NOMO-1 treated with DMSO at 0.1 percent for 48 hours (cell line): ENCODE data around the gene ATP2B3.
"Not testable (repeated sequence)": the region's sequence is repeated elsewhere in the genome, so short reads cannot be mapped to it uniquely, and the experiment has no call there.

ENCODE experiments used
- DNase-seq: peaks from one replicate; lab custom pipeline; 2025; ENCODE audit not compliant: unreplicated experiment; lab: John Stamatoyannopoulos, UW

ATP2B3 gene

DNA sequence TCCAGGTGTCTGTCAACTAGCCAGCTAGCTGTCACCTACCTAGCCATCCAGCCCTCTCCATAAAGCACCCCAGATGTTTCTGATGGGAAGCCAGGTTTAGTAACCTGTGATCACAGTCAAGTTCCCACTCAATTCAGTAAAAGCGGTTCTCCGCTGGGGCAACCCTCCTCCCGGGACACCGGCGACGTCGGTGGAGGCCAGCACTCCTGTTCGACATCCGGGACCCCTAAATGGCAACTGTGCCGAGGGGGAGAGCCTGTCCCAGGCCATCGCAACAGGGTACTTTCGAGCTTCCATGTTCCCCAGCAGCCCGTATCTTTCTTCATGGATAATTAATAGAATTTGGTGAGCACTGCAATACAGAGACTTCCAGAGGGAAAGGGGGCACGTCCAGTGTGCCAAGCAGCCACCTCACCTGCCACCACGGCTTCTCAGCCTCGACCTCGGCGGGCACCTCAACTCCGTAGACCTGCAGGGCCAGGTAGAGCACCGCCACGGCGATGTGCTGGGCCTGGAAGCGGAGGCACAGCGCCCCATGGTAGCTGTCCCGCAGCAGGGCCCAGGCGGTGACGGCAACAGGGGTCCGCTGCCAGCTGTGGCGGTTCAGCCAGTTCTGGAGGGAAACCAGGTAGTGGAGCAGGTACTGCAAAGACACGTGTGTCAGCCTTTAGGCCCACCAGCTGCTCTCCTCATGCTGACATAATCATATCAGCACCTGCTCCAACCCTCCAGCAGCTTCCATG, 74.8 kb downstream of the ATP2B3 start:
- no peak for DNase-seq

DNA sequence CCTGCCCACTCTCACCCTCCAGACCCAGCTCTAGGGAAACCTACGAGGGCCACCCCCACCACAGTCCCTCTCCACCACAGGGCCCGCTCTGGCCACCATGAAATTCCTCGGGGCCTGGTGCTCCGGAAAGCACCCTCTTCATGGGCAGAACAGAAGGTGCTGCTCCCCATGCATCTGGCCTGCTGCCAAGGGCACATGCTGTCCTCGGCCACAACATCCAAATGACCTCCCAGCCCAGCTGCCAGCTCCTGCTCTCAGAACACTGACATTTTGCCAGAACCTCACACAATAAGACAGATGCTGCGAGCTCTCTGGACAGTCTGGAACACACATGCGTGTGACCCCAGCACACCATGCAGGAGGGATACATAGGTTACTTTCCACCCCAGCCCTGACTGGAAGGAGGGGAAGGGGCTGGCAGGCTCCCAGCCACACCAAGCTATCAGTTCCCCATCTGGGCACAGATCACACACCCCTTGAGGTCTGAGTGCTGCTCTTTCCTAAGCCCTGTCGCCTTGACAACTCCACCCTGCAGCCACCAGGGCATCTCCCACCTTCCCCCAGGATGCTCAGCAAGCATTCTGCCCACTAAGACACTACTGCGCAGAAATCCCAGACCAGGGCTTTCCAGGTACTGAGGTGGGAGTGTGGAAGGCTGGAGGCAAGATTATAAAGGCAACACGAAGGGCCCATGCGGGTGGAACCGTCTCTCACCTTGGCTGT, 75.7 kb downstream of the ATP2B3 start:
- no peak for DNase-seq

DNA sequence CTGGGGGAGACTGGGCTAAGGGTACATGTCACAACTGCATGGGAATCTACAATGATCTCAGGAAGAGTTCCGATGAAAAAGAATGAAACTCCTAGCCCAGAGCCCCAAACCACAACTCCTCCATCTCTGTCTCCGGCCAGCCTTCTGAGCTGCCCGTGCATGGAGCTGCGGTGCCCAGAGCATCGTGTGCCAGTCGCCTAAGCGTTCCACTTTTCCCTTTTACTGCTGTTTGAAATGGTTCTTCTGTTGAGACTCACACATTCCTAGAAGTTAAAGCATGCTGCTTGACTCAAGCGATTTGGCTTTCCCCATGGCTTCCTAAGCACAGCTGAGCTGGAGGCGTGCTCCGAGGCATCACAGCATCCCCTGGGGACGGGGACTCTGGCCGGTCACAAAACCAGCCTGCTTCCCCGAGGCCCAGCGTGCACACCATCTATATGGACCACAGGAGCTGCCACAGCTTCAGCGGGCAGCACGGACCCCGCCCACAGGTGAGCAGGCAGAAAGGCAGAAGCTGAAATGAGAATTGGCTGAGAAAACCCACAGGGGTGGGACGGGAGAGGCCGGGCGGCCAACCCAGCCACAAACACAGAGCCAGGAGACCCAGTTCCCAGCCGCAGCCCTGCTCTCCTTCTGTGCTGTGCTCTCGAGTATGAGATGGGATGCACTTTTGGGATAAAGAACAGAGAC, 76.5 kb downstream of the ATP2B3 start:
- DNase-seq, result no peak

DNA sequence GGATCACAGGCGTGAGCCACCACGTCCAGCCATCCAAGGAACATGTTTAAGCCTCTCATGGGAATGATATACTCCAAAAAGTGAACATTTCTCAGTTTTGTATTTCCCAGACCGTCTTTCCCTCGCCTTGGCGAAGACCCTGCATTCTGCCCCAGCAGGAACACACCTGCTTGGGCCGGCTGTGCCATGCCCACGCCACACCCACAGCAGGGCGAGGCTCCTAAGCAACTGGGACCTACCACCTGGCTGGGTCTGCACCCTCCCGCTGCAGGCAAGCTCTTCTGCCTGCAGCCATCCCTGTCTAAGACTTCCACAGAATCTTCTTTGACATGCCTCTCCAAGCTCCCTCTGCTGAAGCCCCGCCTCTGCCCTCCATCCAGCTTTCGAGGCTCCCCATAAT, 77.9 kb downstream of the ATP2B3 start:
- no peak for DNase-seq

DNA sequence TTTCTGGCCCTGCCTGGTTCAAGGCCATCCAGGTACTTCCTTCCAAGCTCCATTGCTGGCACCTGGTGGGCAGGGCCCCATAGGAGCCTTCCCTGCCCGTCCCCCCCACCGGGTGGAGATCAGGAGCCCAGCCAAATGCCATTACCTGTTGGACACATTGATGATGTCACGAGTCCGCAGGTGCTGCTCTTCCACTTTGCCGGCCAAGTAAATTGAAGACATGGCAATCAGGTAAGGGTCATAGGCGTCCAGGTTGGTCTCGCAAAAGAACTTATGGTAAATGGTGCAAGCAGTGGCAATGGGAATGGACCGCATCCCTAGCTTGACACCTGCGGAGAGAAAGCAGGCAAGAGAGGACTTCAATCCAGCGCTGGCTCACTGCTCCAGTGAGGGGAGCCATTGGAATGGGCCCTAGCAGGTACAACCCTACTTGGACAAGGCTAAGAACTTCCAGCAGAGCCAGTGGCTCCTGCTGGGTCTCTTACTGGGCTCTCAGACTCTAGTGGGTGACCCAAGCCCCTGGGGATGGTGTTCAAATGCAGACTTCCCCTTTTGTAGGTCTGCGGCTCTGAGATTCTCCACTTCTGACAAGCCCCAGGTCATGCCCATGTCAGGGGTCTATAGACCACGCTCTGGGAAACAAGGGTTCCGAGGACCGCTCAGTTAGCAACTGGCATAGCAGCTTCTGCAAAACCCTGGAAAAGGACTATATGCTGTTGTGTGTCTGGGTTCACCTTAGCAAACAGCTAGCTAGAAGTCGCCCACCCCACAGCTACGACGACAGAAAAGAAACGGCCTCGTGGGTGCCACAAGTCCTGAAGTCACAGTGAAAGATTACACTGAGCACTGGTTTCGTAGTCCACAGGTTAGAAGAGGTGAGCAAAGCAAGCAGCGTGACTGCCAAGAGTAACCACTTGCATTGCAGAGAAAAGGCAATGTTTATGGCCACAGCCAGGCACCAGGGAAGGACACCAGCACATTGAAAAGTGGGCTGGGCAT, 78.7 kb downstream of the ATP2B3 start:
- DNase-seq, result no peak

DNA sequence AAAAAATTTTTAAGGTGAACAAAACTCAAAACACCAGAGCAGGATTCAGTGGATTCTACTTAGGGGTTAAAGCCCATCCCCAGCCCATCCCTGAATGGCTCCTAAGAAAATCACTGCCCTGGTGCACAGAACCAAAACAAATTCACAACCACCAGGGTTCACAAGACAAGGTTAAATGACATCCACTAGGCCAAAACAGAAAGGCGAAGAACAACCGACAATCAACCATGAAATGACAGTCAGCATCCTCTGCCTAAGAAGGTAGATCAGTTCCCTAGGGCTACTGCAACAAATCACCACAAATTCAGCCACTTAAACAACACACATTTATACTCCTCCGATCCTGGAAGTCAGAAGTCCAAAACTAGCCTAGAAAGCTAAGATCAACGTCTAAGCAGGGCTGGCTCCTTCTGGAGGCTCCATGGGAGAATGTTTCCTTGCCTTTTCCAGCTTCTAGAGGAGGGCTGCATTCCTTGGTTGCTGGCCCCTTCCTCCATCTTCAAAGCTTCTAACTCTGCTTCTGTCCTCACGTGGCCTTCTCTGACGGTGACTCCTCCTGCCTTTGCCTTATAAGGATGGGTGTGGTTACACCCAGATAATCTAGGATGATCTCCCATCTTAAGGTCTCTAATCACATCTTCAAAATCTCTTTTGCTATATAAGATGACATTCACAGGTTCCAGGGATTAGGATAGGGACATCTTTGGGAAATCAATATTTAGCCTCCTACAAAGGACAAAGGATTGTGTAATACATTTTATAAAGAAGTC, 79.7 kb downstream of the ATP2B3 start:
- DNase-seq, result no peak

DNA sequence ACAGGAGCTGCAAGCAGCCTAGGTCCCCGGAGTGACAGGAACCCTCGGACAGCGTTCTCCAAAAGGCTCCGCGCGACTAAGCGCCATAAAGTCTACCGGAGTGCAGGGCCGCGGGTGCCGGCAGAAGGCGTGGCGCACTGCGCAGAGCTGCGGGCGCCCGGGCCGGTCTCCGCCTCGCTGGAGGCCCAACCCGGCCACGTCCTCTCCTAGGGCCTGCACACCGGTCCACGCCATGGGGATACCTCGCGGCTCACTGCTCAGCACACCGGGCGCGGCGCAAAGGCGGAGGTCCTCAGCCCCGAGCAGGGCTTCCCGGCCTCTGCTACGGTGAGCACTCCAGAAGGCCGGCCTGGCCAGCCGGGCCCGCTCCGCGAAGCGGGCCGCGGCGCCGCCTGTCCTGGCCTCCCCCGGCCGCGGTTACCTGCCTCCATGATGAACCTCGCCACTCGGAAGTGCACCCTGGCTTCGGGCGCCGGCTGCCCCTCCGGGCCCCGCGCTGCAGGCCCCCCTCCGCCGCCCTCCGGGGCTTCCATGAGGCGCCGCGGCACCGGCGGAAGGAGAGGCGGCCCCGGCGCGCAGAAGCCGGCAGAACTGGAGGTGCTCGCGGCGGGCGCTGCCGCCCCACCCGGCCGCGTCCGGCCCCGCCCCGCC, 81.2 kb downstream of the ATP2B3 start, which contains the start of gene CCNQ:
CCNQ (minus strand) TSS at position 599 of the 651 bp plus-strand sequence; CDS start at position 533, 66 bp downstream.
- peak; percentile 49 for DNase-seq

DNA sequence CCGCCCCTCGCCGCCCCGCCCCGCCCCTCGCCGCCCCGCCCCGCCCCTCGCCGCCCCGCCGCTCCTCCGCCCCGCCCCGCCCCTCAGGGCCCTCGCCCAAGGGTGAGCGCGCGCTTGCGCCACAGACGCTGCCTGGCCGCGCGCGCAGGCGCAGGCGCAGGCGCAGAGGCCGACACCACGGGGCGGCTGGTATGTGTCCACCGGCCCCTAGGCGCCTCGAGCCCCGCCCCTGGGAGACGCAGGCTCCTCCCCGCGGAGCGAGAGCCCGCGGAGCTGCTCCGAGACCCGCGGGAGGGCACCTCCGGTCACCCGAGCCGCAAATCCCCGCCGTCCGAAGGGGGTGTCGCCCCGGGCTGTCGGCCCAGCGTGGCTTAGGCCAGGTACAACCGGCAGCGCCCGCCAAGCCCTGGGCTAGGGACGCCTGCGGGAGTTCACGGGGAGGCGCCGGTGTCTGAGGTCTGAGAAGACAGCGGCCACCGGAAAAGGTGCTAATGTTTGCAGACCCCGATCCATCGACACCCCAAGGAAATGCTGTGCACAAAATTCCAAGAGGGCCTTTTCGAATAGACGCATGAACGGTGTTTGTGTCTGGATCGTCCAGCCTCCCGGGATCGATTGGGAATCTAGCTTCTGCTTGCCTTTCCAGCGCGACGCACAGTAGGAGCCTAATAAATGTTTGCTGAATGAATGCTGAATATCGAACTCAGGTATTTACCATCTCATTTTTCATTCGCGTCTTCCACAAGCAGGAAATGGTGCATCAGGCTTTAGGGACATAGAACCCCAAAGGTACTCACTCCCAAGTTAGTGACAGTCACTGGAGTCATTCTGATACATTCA, 82.0 kb downstream of the ATP2B3 start:
- peak; percentile 62 for DNase-seq

DNA sequence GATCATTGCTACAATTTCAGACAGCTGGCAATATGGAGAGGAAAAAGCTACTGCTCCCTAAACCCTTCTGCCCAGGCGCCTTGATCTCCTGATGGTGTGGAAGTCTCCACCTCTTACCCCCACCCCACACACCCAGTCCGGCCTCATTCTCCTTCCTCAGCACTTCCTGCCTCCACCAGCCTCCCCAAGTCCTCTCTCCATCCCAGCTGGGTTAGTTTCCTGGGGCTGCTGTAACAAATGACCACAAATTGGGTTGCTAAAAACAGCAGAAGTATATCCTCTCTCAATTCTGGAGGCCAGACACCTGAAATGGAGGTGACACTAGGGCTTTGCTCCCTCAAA, 82.6 kb downstream of the ATP2B3 start:
- peak; percentile 2 for DNase-seq

DNA sequence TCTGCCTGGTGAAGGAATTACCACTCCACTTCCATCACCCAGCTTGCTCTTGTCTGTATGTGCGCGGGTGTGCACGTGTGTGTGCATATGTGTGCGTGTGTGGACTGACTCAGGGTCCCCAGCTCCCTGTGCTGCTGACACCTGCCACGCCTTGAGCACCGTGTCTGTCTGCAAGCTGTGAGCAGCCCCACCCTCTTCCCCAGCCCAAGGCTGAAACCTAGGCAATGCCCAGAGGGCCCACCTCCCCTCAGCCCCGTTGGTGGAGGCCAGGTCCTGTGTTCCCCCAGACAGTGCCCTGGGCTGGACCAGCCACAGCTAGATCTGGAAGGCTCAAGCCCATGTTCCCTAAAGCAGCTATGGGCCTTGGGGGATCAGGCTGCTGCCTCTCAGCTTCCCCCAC, 83.5 kb downstream of the ATP2B3 start:
- no peak for DNase-seq

DNA sequence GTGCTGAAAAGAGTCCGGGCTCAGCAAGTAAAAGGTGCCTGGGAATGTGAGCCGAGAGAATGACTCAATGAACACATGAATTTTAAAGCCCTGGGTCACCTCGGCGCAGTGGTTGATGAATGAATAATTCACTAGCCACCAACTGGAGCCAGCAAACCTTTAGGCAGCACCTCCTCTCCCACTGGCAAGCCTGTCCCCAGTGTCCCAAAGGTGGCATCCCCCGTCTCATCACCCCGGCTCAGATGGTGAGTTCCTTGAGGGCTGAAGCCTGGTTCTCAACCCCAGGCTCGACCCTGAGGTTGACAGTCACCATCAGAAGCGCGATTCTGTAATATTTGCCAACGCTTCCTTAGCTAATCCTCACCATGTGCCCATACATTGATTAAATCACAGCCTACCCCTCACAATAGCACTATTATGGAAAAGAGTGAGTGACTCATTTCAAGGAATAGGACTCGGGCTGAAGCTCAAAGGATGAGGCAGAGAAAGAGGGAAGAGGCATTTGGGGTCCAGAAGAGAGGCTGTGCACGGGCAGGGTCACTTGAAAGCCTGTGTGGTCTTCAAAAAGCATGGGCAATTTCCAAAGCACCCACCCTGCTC, 84.2 kb downstream of the ATP2B3 start:
- DNase-seq, result no peak

DNA sequence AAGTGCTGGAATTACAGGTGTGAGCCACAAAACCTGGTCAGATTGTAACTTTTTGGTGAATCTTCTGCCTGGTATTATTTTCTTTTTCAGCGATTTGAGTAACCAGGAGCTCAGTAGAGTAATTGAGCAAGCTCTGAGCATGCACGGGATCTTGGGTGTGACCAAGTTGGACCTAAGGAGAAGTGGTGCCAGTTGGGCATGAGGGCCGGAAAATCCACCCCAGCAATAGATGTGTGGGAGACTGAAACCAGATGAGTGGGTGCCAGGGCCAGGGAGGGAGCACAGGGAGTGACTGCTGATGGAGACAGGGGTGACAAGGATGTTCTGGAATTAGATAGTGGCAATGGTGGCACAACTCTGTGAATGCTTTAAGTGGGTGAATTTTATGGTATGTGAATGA, 85.2 kb downstream of the ATP2B3 start:
- DNase-seq, result no peak

DNA sequence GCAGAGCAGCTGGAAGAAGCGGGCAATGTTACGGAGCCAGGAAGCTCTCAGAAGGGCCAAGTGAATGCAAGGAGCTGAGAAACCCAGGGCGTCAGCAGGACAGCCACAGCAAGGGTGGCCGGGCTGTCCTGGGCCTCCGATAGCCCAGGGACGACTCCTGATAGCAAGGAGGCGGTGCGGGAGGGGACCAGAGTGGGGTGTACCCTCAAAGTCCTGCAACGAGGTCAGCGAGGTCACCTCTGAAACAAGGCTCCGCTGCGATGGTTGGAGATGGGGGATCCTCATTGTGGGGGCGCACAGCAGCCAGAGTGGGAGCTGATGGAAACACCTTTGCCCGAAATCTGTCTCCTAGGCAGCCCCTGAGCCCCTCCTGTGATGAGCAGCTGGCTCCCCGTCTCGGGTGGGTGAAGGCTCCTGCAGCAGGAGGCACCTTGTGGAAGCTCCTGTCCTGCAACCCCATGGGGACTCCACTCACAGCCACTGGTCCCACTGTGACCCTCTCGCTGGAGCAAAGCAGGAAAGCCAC, 85.8 kb downstream of the ATP2B3 start:
- DNase-seq, result no peak

DNA sequence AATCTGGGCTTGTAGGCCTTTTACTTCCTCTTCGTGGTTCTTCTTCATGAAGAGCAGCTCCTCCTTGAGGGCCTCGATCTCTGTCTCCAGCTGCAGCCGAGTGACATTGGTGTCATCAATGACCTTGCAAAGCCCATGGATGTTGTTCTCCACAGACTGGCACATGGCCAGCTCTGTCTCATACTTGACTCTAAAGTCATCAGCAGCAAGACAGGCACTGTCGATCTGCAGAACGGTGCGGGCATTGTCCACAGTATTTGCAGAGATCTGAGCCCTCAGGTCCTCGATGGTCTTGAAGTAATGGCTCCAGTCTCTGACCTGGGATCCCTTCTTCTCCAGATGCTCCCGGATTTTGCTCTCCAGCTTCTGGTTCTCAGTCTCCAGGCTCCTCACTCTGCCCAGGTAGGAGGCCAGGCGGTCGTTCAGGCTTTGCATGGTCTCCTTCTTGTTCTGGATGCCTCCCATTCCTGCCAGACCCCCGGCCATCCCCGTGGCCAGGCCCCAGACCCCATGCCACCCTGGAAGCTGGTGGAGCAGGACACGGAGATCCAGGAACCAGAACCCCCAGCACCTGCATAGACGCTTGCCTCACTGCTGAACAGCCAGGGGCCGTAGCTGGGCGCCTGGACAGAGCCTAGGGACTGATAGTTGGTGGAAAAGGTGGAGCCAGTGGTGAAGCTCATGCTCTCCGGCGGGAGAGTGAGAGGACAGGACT, 87.4 kb downstream of the ATP2B3 start:
- DNase-seq, result not testable (repeated sequence)

DNA sequence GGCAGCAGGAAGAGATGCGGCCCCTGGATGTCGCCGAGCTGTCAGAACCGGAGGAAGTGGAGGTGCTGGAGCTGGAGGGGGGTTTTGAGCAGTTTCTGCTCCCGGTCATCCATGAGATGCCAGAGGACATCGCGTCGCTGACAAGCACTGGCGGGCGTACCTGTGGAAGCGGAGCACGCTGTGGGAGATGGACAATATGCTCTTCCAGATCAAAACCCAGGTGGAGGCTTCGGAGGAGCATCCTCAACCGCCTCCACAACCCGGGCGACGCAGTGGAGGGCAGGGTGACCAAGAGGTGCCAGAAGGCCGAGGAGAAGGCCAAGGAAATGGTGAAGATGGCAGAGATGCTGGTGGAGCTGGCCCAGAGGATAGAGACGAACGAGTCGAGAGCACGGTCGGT, 89.1 kb downstream of the ATP2B3 start:
- DNase-seq, result no peak

DNA sequence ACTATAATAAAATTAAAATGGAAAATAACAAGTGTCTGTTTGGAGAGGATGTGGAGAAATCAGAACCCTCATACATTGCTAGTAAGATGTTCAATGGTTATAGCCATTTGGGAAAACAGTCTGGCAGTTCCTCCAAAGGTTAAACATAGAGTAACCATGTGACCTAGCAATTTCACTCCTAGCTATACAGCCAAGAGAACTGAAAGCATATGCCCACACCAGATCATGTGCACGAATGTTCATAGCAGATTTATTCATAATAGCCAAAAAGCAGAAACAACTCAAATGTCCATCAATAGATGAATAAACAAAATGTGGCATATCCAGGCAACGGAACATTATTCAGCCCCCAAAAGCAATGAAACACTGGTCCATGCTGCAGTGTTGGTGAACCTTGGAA, 90.9 kb downstream of the ATP2B3 start:
- DNase-seq, result no peak

DNA sequence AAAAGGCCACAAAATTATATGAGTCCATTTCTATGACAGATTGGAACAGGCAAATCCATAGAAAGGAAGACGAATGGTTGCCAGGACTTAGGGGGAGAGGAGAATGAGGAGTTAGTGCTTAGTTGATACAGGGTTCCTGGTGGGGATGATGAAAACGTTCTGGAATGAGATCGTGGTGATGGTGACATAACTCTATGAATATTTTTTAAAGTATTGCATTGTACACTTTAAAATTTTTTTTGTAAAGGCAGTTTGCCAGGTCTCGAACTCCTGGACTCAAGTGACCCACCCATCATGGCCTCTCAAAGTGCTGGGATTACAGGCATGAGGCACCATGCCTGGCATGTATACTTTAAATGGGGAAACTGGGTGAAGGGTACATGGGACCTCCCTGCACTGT, 91.4 kb downstream of the ATP2B3 start:
- DNase-seq, result no peak
